ENCODE measurements around the gene PSMD8.

GRCh38 chr19:38413416-38413815 is 39.0 kb downstream of the PSMD8 start:
- TF ChIP-seq CTCF (IDR thresholded peaks at IDR 0.05; ENCODE audit: insufficient read depth, low read depth, low read length) (no peak), EZH2 (IDR thresholded peaks at IDR 0.05; ENCODE audit: insufficient read depth, low read length) (no peak)

All from astrocyte (in vitro differentiated cells and primary cell).